Astrocyte (in vitro differentiated cells and primary cell): ENCODE results near the gene POLE. TPM values are rescaled to one million over a fixed set of nuclear protein-coding genes. Genes with fewer than 3 reads are reported as not detected.

Experiments used
- DNase-seq: peaks from one replicate; pipeline ENCODE4 v3.0.0-alpha.2; 2010; ENCODE audit warnings: low read depth
- FAIRE-seq: peaks from 2 replicates; lab custom pipeline; 2011; peaks lifted over from hg19 to GRCh38; lab: Jason Lieb, UNC
- H2AFZ ChIP-seq: 2 replicates; pipeline ENCODE4 v1.6.0; 2012; ENCODE audit warnings: low read depth, low read length, inconsistent platforms
- H3K27ac ChIP-seq: 2 replicates; pipeline ENCODE4 v1.5.1; 2011; ENCODE audit warnings: low read depth, low read length, inconsistent platforms
- H3K27me3 ChIP-seq: 2 replicates; pipeline ENCODE4 v1.6.0; 2011; ENCODE audit warnings: low read length, inconsistent platforms; ENCODE audit not compliant: insufficient read depth
- H3K36me3 ChIP-seq: 2 replicates; pipeline ENCODE4 v1.5.1; 2011; ENCODE audit warnings: low read length, inconsistent platforms; ENCODE audit not compliant: insufficient read depth
- H3K4me1 ChIP-seq: 2 replicates; pipeline ENCODE4 v1.5.1; 2011; ENCODE audit warnings: low read length, inconsistent platforms; ENCODE audit not compliant: insufficient read depth
- H3K4me2 ChIP-seq: 2 replicates; pipeline ENCODE4 v1.6.0; 2012; ENCODE audit warnings: low read length, inconsistent platforms
- H3K4me3 ChIP-seq: 2 replicates; pipeline ENCODE4 v1.5.1; 2011; ENCODE audit warnings: low read depth, mild to moderate bottlenecking, low read length, inconsistent platforms; ENCODE audit not compliant: insufficient read depth
- H3K79me2 ChIP-seq: 2 replicates; pipeline ENCODE4 v1.6.0; 2012; ENCODE audit warnings: mild to moderate bottlenecking, low read length, inconsistent platforms; ENCODE audit not compliant: insufficient read depth
- H3K9ac ChIP-seq: 2 replicates; pipeline ENCODE4 v1.6.0; 2012; ENCODE audit warnings: mild to moderate bottlenecking, low read length, inconsistent platforms
- H3K9me3 ChIP-seq: 2 replicates; pipeline ENCODE4 v1.5.1; 2012; ENCODE audit warnings: low read depth, mild to moderate bottlenecking, low read length, inconsistent platforms; ENCODE audit not compliant: insufficient read depth
- H4K20me1 ChIP-seq: 2 replicates; pipeline ENCODE4 v1.6.0; 2012; ENCODE audit warnings: low read length, inconsistent platforms; ENCODE audit not compliant: insufficient read depth
- H3K27ac Mint-ChIP-seq: one replicate; pipeline ENCODE4 v1.8.0; 2021; ENCODE audit warnings: mild to moderate bottlenecking, mixed read lengths; ENCODE audit not compliant: unreplicated experiment
- H3K27me3 Mint-ChIP-seq: one replicate; pipeline ENCODE4 v1.8.0; 2021; ENCODE audit warnings: low read depth, mixed read lengths; ENCODE audit not compliant: unreplicated experiment
- H3K36me3 Mint-ChIP-seq: one replicate; pipeline ENCODE4 v1.8.0; 2021; ENCODE audit warnings: low read depth, mixed read lengths; ENCODE audit not compliant: unreplicated experiment
- H3K4me1 Mint-ChIP-seq: one replicate; pipeline ENCODE4 v1.8.0; 2021; ENCODE audit warnings: low read depth, mixed read lengths; ENCODE audit not compliant: unreplicated experiment
- H3K4me3 Mint-ChIP-seq: one replicate; pipeline ENCODE4 v1.8.0; 2021; ENCODE audit warnings: mild to moderate bottlenecking, moderate library complexity, mixed read lengths; ENCODE audit not compliant: unreplicated experiment
- H3K9me3 Mint-ChIP-seq: one replicate; pipeline ENCODE4 v1.8.0; 2021; ENCODE audit warnings: mild to moderate bottlenecking, mixed read lengths; ENCODE audit not compliant: unreplicated experiment
- EZH2 ChIP-seq: IDR thresholded peaks from 2 replicates; pipeline ENCODE4 v1.6.1; 2012; ENCODE audit warnings: mild to moderate bottlenecking, low read length, inconsistent platforms; ENCODE audit not compliant: insufficient read depth
- total RNA-seq: library from RNA; stranded (reverse); gene quantifications from 2 replicates; pipeline ENCODE4 v1.2.1, GENCODE V29; 2021
- TF ChIP-seq, protein P1 (sequence below): IDR thresholded peaks from 2 replicates; pipeline ENCODE4 v1.5.1; 2011; ENCODE audit warnings: low read depth, mild to moderate bottlenecking, inconsistent platforms, low read length, moderate library complexity; ENCODE audit not compliant: insufficient read depth

POLE gene
- total RNA-seq, 1 donor from 2014 or later: 15.4 TPM

DNA sequence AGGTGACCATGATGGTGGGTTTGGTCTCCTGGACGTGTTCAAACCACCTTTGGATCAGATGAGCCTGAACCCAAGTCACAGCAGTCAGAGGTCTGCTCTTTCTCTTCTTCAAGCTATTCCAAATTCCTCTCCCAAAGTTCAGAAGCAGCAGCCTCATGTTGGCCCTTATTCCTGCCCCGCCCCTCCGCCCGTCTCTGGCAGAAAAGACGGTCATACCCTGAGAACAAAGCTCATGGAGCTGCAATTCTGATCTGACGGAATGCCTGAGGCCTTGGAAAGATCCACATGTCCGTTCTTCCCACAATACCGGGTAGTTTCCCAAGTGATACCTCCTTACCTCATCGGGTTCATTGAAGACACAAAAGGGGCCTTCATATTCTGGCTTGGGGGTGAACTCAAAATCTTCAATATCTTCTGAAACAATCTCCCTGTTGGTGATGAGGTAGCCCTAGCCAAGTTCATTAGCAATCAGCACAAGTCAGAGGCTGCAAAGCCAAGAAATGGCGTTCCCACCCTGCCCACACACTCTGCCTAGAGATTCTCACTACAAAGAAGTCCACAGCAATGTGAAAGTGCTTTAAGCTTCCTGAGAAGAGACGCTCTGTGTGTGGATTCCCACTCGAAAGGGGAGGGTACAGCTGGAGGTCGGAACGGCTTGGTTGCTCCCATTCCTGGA, 11.2 kb downstream of the POLE start:
- H3K9ac ChIP-seq: no peak overlapping the region
- TF ChIP-seq EZH2: no peak
- TF ChIP-seq, protein P1, sequence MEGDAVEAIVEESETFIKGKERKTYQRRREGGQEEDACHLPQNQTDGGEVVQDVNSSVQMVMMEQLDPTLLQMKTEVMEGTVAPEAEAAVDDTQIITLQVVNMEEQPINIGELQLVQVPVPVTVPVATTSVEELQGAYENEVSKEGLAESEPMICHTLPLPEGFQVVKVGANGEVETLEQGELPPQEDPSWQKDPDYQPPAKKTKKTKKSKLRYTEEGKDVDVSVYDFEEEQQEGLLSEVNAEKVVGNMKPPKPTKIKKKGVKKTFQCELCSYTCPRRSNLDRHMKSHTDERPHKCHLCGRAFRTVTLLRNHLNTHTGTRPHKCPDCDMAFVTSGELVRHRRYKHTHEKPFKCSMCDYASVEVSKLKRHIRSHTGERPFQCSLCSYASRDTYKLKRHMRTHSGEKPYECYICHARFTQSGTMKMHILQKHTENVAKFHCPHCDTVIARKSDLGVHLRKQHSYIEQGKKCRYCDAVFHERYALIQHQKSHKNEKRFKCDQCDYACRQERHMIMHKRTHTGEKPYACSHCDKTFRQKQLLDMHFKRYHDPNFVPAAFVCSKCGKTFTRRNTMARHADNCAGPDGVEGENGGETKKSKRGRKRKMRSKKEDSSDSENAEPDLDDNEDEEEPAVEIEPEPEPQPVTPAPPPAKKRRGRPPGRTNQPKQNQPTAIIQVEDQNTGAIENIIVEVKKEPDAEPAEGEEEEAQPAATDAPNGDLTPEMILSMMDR: no peak
- no peak overlapping the region for H3K27ac ChIP-seq
- H3K36me3 Mint-ChIP-seq: peaks cover 38% of the 10 kb centered on the region
- peaks cover 20% of the 10 kb centered on the region for H3K79me2 ChIP-seq
- DNase-seq (no peak), FAIRE-seq (no peak)
- no peaks in the 10 kb centered on the region for H4K20me1 ChIP-seq
- no peaks in the 10 kb centered on the region for H3K4me1 ChIP-seq
- H3K9me3 ChIP-seq: no peaks in the 10 kb centered on the region
- no peak overlapping the region for H2AFZ ChIP-seq
- H3K9me3 Mint-ChIP-seq: peaks cover 3% of the 10 kb centered on the region
- peaks cover 10% of the 10 kb centered on the region for H3K27me3 Mint-ChIP-seq
- H3K27me3 ChIP-seq: no peaks in the 10 kb centered on the region
- H3K4me3 ChIP-seq: no peak overlapping the region
- no peaks in the 10 kb centered on the region for H3K4me1 Mint-ChIP-seq
- no peak overlapping the region for H3K4me2 ChIP-seq
- H3K27ac Mint-ChIP-seq: no peak overlapping the region
- H3K36me3 ChIP-seq: peaks cover 30% of the 10 kb centered on the region
- H3K4me3 Mint-ChIP-seq: no peak overlapping the region

DNA sequence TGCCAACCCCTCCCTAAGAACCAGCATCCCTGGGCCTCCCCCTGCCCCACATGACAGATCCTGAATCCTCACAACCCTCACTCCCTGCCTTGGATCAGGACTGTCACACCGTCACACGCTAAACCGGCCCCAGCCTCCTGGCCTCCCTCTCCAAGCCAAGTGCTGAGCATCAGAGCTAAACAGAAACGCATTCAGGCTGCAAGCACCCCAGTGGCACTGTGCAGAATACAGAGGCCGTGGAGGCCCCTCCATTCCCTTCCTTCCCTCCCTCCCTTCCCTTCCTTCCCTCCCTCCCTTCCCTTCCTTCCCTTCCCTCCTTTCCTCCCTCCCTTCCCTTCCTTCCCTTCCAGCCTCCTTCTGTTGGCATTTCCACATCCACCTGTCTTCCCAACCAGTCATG, 12.6 kb downstream of the POLE start:
- no peak overlapping the region for H3K9ac ChIP-seq
- no peaks in the 10 kb centered on the region for H3K4me1 ChIP-seq
- peaks cover 8% of the 10 kb centered on the region for H3K27me3 Mint-ChIP-seq
- H3K36me3 Mint-ChIP-seq: peaks cover 31% of the 10 kb centered on the region
- no peaks in the 10 kb centered on the region for H3K9me3 ChIP-seq
- peaks cover 30% of the 10 kb centered on the region for H3K36me3 ChIP-seq
- no peak overlapping the region for H3K27ac Mint-ChIP-seq
- H2AFZ ChIP-seq: no peak overlapping the region
- no peaks in the 10 kb centered on the region for H3K4me1 Mint-ChIP-seq
- no peak for FAIRE-seq
- H3K79me2 ChIP-seq: peaks cover 7% of the 10 kb centered on the region
- no peaks in the 10 kb centered on the region for H3K27me3 ChIP-seq
- DNase-seq: no peak
- H3K4me2 ChIP-seq: no peak overlapping the region
- no peak for TF ChIP-seq EZH2
- TF ChIP-seq, protein P1: no peak
- peaks cover 3% of the 10 kb centered on the region for H3K9me3 Mint-ChIP-seq
- no peak overlapping the region for H3K4me3 ChIP-seq
- H3K4me3 Mint-ChIP-seq: no peak overlapping the region
- no peak overlapping the region for H3K27ac ChIP-seq
- H4K20me1 ChIP-seq: no peaks in the 10 kb centered on the region
